ENCODE data around the gene ZNF607. TPM values are rescaled to one million over a fixed set of nuclear protein-coding genes. Genes with fewer than 3 reads are reported as not detected.

ZNF607 gene
- total RNA-seq, 1 experiment from 2014 or later = 13.5 TPM

GRCh38 chr19:37706052-37706605, 13.4 kb downstream of the ZNF607 start:
- DNase-seq = no peak
- H3K9me3 Mint-ChIP-seq (ENCODE audit: low read depth, unreplicated experiment) = peaks cover 24% of the 10 kb centered on the region
- no peaks in the 10 kb centered on the region for H3K27me3 Mint-ChIP-seq (ENCODE audit: unreplicated experiment)
- H3K4me3 Mint-ChIP-seq (ENCODE audit: low read depth, unreplicated experiment) = no peak overlapping the region
- BruUV-seq (replicated peaks) = no TSS peak
- H3K27ac Mint-ChIP-seq (ENCODE audit: unreplicated experiment) = no peak overlapping the region
- intact Hi-C loops (cut with micrococcal nuclease; ENCODE audit: unreplicated experiment) = no loop called here
- CTCF ChIA-PET = interaction anchor here (0.6 kb wide), 1 partner anchor 507 kb away, joined by 12 read pairs; no protein-coding TSS in a partner anchor
- H3K4me1 Mint-ChIP-seq (ENCODE audit: low read depth, unreplicated experiment) = no peaks in the 10 kb centered on the region
- TF ChIP-seq, protein P1, sequence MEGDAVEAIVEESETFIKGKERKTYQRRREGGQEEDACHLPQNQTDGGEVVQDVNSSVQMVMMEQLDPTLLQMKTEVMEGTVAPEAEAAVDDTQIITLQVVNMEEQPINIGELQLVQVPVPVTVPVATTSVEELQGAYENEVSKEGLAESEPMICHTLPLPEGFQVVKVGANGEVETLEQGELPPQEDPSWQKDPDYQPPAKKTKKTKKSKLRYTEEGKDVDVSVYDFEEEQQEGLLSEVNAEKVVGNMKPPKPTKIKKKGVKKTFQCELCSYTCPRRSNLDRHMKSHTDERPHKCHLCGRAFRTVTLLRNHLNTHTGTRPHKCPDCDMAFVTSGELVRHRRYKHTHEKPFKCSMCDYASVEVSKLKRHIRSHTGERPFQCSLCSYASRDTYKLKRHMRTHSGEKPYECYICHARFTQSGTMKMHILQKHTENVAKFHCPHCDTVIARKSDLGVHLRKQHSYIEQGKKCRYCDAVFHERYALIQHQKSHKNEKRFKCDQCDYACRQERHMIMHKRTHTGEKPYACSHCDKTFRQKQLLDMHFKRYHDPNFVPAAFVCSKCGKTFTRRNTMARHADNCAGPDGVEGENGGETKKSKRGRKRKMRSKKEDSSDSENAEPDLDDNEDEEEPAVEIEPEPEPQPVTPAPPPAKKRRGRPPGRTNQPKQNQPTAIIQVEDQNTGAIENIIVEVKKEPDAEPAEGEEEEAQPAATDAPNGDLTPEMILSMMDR (IDR thresholded peaks at IDR 0.05; ENCODE audit: unreplicated experiment) = no peak
- peaks cover 30% of the 10 kb centered on the region for H3K36me3 Mint-ChIP-seq (ENCODE audit: insufficient read depth, unreplicated experiment)

DNA sequence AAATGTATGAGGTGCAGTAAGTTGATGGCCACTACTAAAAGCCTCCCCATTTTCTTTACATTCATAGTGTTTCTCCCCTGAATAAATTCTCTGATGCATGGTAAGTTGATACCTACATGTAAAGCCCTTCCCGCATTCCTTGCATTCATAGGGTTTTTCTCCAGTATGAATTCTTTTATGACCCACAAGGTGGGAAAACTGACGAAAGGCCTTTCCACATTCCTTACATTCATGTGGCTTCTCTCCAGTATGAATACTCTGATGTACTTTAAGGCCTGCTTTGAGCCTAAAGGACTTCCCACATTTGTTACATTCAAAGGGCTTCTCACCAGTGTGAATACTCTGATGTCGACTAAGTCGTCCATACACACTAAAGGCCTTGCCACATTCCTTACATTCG, 20.5 kb downstream of the ZNF607 start:
- no peak for DNase-seq
- no peak overlapping the region for H3K4me3 Mint-ChIP-seq (ENCODE audit: low read depth, unreplicated experiment)
- peaks cover 12% of the 10 kb centered on the region for H3K36me3 Mint-ChIP-seq (ENCODE audit: insufficient read depth, unreplicated experiment)
- no peak overlapping the region for H3K27ac Mint-ChIP-seq (ENCODE audit: unreplicated experiment)
- intact Hi-C loops (cut with micrococcal nuclease; ENCODE audit: unreplicated experiment) = no loop called here
- TF ChIP-seq, protein P1 (IDR thresholded peaks at IDR 0.05; ENCODE audit: unreplicated experiment) = no peak
- no peaks in the 10 kb centered on the region for H3K4me1 Mint-ChIP-seq (ENCODE audit: low read depth, unreplicated experiment)
- no TSS peak for BruUV-seq (replicated peaks)
- H3K9me3 Mint-ChIP-seq (ENCODE audit: low read depth, unreplicated experiment) = peaks cover 38% of the 10 kb centered on the region
- no peaks in the 10 kb centered on the region for H3K27me3 Mint-ChIP-seq (ENCODE audit: unreplicated experiment)
- CTCF ChIA-PET = no interaction called here

DNA sequence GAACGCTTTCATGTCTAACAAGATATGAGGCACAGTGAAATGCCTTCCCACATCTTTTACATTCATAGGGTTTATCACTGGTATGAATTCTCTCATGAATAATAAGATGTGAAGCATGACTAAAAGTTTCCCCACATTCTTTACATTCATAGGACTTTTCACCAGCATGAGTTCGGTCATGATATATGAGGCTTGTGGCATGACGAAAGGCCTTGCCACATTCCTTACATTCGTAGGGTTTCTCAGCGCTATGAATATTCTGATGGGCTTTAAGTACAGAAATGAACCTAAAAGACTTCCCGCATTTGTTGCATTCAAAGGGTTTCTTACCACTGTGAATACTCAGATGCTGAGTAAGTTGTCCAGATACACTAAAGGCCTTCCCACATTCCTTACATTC, 21.3 kb downstream of the ZNF607 start:
- H3K9me3 Mint-ChIP-seq (ENCODE audit: low read depth, unreplicated experiment) = peaks cover 39% of the 10 kb centered on the region
- BruUV-seq (replicated peaks) = no TSS peak
- CTCF ChIA-PET = no interaction called here

DNA sequence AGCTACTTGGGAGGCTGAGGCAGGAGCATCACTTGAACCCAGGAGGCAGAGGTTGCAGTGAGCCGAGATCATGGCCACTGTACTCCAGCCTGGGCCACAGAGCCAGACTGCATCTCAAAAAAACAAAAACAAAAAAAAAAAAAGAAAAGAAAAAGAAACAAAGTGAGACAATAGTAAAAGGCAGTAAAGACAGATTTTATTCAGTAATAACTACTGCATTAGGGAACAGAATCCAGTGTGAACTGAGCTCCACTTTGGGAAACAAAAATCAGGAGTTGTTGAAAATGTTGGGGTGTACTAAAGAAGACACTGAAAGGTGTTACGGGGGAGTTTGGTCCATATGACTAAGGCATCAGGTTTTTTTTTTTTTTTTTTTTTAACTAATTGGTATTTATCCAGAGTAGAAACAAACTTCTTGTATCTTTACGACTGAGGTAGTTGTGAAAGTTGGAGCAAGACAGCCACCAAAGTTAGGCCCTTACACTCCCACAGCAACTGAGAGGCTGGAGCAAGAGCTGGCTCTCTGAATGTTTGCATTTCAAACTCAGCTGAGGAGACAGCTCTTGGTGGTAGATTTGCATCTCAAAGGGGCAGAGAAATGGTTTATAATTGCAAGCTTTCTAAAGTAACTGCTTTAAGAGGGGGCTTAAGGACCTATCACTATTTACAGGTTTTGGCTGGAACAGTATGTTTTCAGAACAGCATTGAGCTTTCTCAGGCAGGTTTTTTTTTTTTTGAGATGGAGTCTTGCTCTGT, 24.2 kb downstream of the ZNF607 start:
- no peak for DNase-seq
- CTCF ChIA-PET = no interaction called here
- Mint-ChIP-seq H3K9me3 (ENCODE audit: low read depth, unreplicated experiment) (peaks cover 32% of the 10 kb centered on the region), H3K4me1 (ENCODE audit: low read depth, unreplicated experiment) (no peaks in the 10 kb centered on the region), H3K36me3 (ENCODE audit: insufficient read depth, unreplicated experiment) (peaks cover 5% of the 10 kb centered on the region), H3K4me3 (ENCODE audit: low read depth, unreplicated experiment) (no peak overlapping the region), H3K27me3 (ENCODE audit: unreplicated experiment) (no peaks in the 10 kb centered on the region), H3K27ac (ENCODE audit: unreplicated experiment) (no peak overlapping the region)
- intact Hi-C loops (cut with micrococcal nuclease; ENCODE audit: unreplicated experiment) = no loop called here
- BruUV-seq (replicated peaks) = no TSS peak
- TF ChIP-seq, protein P1 (IDR thresholded peaks at IDR 0.05; ENCODE audit: unreplicated experiment) = no peak

More for the DNA sequence above, 21.3 kb downstream of the ZNF607 start:
- no peak overlapping the region for H3K4me3 Mint-ChIP-seq (ENCODE audit: low read depth, unreplicated experiment)
- H3K36me3 Mint-ChIP-seq (ENCODE audit: insufficient read depth, unreplicated experiment) = peaks cover 8% of the 10 kb centered on the region
- H3K27ac Mint-ChIP-seq (ENCODE audit: unreplicated experiment) = no peak overlapping the region
- TF ChIP-seq, protein P1 (IDR thresholded peaks at IDR 0.05; ENCODE audit: unreplicated experiment) = no peak
- no peaks in the 10 kb centered on the region for H3K27me3 Mint-ChIP-seq (ENCODE audit: unreplicated experiment)
- DNase-seq = no peak
- no peaks in the 10 kb centered on the region for H3K4me1 Mint-ChIP-seq (ENCODE audit: low read depth, unreplicated experiment)
- intact Hi-C loops (cut with micrococcal nuclease; ENCODE audit: unreplicated experiment) = no loop called here

Data from Calu3 (cell line).